HL-60 (cell line): Measurements from ENCODE around the gene FBXO36.

Experiments used
- DNase-seq, 2 experiments: peaks; one replicate each; pipeline ENCODE4 v3.0.0-alpha.2; 2010 to 2020; ENCODE audit warnings: low read depth in 1 of 2, low spot score in 1 of 2
- H3K27ac ChIP-seq: fragments of 250-450 bp; sonication (Bioruptor Pico); replicated peaks from 2 replicates; pipeline ENCODE4 v1.5.1; 2020; ENCODE audit warnings: mild to moderate bottlenecking, moderate library complexity
- H3K27me3 ChIP-seq: fragments of 250-450 bp; sonication (Bioruptor Pico); 2 replicates; pipeline ENCODE4 v1.5.1; 2021; ENCODE audit warnings: mild to moderate bottlenecking, moderate library complexity; ENCODE audit not compliant: insufficient read depth, poor library complexity, severe bottlenecking
- H3K4me3 ChIP-seq: replicated peaks from 2 replicates; pipeline ENCODE4 v1.5.1; 2011; ENCODE audit warnings: mild to moderate bottlenecking, control low read depth, low read length; ENCODE audit not compliant: insufficient read depth
- GABPA ChIP-seq: IDR thresholded peaks from 2 replicates; pipeline ENCODE4 v1.6.1; 2012; ENCODE audit warnings: low read depth
- POLR2AphosphoS5 ChIP-seq: IDR thresholded peaks from 2 replicates; pipeline ENCODE4 v1.6.1; 2012; ENCODE audit warnings: low read depth
- SPI1 ChIP-seq: IDR thresholded peaks from 2 replicates; pipeline ENCODE4 v1.6.1; 2012; ENCODE audit warnings: low read depth, mild to moderate bottlenecking, borderline replicate concordance
- TF ChIP-seq, protein P1 (sequence below): IDR thresholded peaks from 2 replicates; pipeline ENCODE4 v1.6.1; 2012; ENCODE audit warnings: low read depth; ENCODE audit not compliant: insufficient replicate concordance
- TF ChIP-seq, protein P2 (sequence below): IDR thresholded peaks from one replicate; pipeline ENCODE4 v1.5.1; 2011; ENCODE audit warnings: low read length, control low read depth, inconsistent platforms; ENCODE audit not compliant: insufficient read depth

FBXO36 gene

DNA sequence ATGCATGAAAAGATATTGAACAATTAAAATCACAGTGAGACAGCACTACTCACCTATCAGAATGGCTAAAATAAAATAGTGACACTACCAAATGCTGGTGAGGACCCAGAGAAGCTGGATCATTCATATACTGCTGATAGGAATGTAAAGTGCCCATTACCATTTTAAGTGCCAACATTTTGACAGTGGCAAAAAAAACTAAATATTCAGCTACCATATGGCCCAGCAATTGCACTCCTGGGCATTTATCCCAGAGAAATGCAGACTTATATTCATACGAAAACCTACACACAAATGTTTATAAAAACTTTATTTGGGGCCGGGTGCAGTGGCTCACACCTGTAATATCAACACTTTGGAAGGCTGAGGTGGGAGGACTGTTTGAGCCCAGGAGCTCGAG is 47.6 kb downstream of the FBXO36 start:
- no peak for DNase-seq
- Histone ChIP-seq H3K27ac (no peak overlapping the region), H3K4me3 (no peak overlapping the region), H3K27me3 (no peaks in the 10 kb centered on the region)
- TF ChIP-seq, protein P1, sequence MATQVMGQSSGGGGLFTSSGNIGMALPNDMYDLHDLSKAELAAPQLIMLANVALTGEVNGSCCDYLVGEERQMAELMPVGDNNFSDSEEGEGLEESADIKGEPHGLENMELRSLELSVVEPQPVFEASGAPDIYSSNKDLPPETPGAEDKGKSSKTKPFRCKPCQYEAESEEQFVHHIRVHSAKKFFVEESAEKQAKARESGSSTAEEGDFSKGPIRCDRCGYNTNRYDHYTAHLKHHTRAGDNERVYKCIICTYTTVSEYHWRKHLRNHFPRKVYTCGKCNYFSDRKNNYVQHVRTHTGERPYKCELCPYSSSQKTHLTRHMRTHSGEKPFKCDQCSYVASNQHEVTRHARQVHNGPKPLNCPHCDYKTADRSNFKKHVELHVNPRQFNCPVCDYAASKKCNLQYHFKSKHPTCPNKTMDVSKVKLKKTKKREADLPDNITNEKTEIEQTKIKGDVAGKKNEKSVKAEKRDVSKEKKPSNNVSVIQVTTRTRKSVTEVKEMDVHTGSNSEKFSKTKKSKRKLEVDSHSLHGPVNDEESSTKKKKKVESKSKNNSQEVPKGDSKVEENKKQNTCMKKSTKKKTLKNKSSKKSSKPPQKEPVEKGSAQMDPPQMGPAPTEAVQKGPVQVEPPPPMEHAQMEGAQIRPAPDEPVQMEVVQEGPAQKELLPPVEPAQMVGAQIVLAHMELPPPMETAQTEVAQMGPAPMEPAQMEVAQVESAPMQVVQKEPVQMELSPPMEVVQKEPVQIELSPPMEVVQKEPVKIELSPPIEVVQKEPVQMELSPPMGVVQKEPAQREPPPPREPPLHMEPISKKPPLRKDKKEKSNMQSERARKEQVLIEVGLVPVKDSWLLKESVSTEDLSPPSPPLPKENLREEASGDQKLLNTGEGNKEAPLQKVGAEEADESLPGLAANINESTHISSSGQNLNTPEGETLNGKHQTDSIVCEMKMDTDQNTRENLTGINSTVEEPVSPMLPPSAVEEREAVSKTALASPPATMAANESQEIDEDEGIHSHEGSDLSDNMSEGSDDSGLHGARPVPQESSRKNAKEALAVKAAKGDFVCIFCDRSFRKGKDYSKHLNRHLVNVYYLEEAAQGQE, result no peak
- TF ChIP-seq GABPA (no peak), SPI1 (no peak), POLR2AphosphoS5 (no peak)
- TF ChIP-seq, protein P2, sequence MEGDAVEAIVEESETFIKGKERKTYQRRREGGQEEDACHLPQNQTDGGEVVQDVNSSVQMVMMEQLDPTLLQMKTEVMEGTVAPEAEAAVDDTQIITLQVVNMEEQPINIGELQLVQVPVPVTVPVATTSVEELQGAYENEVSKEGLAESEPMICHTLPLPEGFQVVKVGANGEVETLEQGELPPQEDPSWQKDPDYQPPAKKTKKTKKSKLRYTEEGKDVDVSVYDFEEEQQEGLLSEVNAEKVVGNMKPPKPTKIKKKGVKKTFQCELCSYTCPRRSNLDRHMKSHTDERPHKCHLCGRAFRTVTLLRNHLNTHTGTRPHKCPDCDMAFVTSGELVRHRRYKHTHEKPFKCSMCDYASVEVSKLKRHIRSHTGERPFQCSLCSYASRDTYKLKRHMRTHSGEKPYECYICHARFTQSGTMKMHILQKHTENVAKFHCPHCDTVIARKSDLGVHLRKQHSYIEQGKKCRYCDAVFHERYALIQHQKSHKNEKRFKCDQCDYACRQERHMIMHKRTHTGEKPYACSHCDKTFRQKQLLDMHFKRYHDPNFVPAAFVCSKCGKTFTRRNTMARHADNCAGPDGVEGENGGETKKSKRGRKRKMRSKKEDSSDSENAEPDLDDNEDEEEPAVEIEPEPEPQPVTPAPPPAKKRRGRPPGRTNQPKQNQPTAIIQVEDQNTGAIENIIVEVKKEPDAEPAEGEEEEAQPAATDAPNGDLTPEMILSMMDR, result no peak

DNA sequence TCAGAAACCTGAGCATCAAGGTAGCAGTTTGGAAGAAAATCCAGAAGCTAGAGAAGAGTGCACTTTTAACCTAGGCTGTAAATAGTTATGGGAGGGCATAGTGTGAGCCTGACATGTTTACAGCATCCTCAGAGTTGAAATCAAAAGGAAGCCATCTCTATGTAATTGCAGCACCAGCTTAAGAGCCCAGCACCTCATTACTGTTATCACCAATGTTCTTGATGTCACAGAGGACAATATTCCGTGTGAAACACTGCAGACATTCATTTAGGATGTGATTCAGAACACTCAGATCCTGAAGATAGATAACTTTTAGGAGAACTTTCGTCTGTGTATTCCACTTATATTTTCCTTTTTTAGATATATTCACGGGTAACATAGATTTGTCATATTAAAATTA is 48.1 kb downstream of the FBXO36 start:
- Histone ChIP-seq H3K4me3 (no peak overlapping the region), H3K27me3 (no peaks in the 10 kb centered on the region), H3K27ac (no peak overlapping the region)
- TF ChIP-seq SPI1 (no peak), GABPA (no peak), POLR2AphosphoS5 (no peak)
- TF ChIP-seq, protein P1, result no peak
- TF ChIP-seq, protein P2, result no peak
- no peak for DNase-seq

DNA sequence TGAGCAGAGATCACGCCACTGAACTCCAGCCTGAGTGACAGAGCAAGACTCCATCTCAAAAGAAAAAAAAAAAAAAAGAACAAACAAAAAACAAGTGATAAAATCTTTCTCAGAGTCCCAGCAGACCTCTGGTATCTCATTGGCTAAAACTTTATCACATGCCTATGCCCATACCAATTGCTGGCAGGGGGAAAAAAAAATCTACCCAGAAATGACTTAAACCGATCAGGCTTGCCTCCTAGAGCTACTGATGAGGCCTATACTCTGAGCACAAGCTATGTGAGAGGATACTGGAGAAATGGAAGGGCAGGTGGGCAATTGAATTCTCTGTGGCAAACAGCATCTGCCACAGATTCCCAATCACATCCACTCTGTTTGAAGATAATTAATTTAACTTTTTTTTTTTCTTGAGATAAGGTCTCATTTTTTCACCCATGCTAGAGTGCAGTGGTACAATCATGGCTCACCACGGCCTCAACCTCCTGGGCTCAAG is 49.0 kb downstream of the FBXO36 start:
- H3K4me3 ChIP-seq, result no peak overlapping the region
- H3K27ac ChIP-seq, result no peak overlapping the region
- no peak for TF ChIP-seq GABPA
- TF ChIP-seq, protein P2, result no peak
- TF ChIP-seq POLR2AphosphoS5, result no peak
- no peak for TF ChIP-seq SPI1
- TF ChIP-seq, protein P1, result no peak
- no peaks in the 10 kb centered on the region for H3K27me3 ChIP-seq
- no peak for DNase-seq
